ENCODE measurements around the gene THPO.

THPO gene

DNA sequence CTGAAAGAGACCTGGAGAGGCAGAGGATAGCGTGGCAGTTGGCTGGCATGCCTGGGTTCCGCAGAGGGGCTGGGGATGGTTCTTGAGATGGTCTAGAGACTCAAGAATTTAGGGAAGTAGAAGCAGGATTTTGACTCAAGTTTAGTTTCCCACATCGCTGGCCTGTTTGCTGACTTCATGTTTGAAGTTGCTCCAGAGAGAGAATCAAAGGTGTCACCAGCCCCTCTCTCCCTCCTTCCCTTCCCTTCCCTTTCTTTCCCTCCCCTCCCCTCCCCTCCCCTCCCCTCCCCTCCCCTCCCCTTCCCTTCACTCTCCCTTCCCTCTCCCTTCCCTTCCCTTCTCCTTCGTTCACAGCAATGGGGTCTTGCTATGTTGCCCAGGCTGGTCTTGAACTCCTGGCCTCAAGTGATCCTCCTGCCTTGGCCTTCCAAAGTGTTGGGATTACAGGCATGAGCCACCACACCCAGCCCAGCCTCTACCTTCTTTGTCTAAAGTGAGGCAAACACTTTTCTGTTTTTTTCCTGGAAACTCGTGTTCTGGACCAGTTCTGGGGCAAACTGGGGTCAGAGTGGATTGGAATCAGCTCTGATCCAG is 12.0 kb upstream of the THPO start:
- H3K4me3 ChIP-seq (ENCODE audit: low read length): no peak overlapping the region
- TF ChIP-seq ZNF274 (IDR thresholded peaks at IDR 0.05; ENCODE audit: low read depth, low read length): no peak

DNA sequence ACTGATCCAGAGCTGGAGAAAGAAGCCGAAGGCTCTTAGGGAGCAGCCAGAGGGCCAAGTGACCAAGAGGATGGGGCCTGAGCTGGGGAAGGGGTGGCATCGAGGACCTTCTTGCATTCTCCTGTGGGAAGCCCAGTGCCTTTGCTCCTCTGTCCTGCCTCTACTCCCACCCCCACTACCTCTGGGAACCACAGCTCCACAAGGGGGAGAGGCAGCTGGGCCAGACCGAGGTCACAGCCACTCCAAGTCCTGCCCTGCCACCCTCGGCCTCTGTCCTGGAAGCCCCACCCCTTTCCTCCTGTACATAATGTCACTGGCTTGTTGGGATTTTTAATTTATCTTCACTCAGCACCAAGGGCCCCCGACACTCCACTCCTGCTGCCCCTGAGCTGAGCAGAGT is 11.4 kb upstream of the THPO start:
- no peak overlapping the region for H3K4me3 ChIP-seq (ENCODE audit: low read length)
- TF ChIP-seq ZNF274 (IDR thresholded peaks at IDR 0.05; ENCODE audit: low read depth, low read length): no peak

DNA sequence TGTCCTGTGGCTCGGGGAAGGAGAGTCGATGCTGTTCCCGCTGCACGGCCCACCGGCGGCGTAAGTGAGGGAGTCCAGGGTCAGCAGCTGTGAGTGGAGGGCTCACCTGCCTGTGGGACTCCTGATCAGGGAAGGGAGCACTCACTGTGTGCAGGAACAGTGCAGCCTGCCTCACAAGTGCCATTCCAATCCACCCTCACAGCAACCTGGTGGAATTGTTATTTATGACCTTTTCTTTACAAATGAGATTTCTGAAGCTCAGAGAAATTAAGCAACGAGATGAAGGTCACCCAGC is 10.9 kb upstream of the THPO start:
- TF ChIP-seq ZNF274 (IDR thresholded peaks at IDR 0.05; ENCODE audit: low read depth, low read length): no peak

DNA sequence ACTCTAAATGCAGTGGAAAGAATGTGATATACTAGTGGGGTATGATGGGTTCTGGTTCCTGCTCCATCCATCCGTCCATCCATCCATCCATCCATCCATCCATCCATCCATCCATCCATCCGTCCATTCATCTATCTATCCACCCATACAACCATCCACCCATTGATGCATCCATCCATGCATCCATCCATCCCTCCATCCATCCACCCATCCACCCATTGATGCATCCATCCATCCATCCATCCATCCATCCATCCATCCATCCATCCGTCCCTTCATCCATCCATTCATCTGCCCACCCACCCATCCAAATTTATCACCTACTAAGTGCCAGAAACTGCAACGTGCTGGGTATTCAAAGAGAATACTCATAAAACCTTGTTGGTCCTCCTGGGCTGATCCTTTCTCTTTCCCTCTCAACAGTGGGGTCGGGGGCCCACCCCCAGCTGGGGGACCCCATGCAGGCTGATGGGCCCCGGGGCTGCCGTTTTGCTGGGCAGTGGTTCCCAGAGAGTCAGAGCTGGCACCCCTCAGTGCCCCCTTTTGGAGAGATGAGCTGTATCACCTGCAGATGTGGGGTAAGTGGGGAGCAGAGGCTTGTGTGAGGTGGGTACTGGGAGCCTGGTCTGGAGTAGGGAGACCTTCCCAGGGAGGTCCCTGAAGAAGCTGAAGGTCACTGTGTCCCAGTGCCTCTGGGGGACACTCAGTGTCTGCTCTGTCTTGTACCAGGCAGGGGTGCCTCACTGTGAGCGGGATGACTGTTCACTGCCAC is 10.3 kb upstream of the THPO start:
- no peak for TF ChIP-seq ZNF274 (IDR thresholded peaks at IDR 0.05; ENCODE audit: low read depth, low read length)
- no peak overlapping the region for H3K4me3 ChIP-seq (ENCODE audit: low read length)

More for the DNA sequence above, 10.9 kb upstream of the THPO start:
- H3K4me3 ChIP-seq (ENCODE audit: low read length): no peak overlapping the region

DNA sequence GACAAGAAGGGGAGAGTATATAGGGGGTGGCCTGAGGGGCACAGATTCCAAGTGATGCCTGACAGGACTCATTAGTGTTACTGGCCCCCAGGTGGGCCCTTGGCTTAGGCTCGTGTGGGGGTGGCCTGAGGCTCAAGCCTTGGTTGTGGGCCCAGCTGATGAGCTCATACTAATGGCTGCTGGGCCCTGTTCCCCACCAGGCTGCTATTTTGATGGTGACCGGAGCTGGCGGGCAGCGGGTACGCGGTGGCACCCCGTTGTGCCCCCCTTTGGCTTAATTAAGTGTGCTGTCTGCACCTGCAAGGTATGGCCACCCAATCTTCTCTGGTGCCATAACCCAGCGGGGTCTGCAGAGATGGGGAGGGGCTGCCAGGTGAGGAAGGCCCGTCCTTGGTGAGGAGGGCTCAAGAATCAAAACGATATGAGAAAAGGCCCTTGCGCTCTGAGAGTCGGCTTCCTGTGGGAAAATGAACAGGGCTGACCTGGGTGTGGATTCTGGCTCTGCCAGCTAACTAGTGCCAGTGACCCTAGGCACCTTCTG is 9.2 kb upstream of the THPO start:
- TF ChIP-seq ZNF274 (IDR thresholded peaks at IDR 0.05; ENCODE audit: low read depth, low read length): no peak
- H3K4me3 ChIP-seq (ENCODE audit: low read length): no peak overlapping the region

DNA sequence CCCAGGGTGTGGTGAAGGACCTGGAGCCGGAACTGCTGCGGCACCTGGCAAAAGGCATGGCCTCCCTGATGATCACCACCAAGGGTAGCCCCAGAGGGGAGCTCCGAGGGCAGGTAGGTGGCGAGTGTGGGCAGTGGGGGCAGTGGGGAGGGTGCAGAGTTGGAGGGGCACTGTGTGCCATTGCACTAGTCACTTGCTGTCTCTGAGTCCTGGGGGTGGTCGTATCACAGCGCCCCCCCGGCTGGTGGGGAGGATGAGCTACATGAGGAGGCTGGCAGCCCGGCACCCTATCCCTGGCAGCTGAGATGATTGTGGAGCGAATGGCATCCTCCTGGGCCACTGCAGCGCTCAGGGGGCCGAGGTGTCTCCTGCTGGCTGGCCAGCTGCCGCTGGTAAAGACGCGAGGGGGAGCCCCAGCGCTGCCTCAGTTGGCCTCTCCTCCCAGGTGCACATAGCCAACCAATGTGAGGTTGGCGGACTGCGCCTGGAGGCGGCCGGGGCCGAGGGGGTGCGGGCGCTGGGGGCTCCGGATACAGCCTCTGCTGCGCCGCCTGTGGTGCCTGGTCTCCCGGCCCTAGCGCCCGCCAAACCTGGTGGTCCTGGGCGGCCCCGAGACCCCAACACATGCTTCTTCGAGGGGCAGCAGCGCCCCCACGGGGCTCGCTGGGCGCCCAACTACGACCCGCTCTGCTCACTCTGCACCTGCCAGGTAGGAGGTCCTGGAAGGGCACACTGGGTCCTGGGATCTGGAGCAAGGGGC is 8.2 kb upstream of the THPO start:
- no peak for TF ChIP-seq ZNF274 (IDR thresholded peaks at IDR 0.05; ENCODE audit: low read depth, low read length)
- no peak overlapping the region for H3K4me3 ChIP-seq (ENCODE audit: low read length)

DNA sequence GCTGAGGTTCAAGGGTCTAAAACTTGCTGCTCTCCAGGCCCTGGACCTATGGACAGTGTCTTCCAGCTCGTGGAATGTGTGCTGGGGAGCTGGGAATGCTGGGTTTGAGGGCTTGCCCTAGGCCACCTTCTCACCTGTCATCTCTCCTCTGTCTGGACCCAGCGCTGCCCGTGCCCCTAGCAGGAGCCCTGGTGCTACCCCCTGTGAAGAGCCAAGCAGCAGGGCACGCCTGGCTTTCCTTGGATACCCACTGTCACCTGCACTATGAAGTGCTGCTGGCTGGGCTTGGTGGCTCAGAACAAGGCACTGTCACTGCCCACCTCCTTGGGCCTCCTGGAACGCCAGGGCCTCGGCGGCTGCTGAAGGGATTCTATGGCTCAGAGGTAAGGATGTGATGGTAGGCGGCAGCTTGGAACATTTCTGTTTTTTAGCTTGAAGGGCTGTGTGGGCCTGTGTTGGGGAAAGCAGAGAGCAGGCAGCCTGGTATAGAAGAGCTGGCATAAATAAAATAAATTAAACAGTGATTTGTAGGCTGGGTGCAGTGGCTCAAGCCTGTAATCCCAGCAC is 6.9 kb upstream of the THPO start:
- TF ChIP-seq ZNF274 (IDR thresholded peaks at IDR 0.05; ENCODE audit: low read depth, low read length): no peak
- no peak overlapping the region for H3K4me3 ChIP-seq (ENCODE audit: low read length)

DNA sequence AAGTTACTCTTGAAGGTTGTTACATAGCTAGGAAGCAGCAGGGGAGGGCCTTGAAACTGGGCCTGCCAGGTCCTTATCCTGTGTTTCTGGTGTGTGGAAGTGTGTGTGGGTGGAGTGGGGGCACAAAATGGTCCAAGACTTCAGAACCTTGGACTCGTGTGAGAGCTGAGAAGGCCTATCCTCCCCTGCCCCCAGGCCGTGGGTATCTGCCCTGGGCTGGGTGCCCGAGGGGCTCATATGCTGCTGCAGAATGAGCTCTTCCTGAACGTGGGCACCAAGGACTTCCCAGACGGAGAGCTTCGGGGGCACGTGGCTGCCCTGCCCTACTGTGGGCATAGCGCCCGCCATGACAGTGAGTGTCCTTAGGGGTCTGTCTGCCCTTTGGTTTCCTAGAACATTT is 6.3 kb upstream of the THPO start:
- no peak for TF ChIP-seq ZNF274 (IDR thresholded peaks at IDR 0.05; ENCODE audit: low read depth, low read length)
- H3K4me3 ChIP-seq (ENCODE audit: low read length): no peak overlapping the region

DNA sequence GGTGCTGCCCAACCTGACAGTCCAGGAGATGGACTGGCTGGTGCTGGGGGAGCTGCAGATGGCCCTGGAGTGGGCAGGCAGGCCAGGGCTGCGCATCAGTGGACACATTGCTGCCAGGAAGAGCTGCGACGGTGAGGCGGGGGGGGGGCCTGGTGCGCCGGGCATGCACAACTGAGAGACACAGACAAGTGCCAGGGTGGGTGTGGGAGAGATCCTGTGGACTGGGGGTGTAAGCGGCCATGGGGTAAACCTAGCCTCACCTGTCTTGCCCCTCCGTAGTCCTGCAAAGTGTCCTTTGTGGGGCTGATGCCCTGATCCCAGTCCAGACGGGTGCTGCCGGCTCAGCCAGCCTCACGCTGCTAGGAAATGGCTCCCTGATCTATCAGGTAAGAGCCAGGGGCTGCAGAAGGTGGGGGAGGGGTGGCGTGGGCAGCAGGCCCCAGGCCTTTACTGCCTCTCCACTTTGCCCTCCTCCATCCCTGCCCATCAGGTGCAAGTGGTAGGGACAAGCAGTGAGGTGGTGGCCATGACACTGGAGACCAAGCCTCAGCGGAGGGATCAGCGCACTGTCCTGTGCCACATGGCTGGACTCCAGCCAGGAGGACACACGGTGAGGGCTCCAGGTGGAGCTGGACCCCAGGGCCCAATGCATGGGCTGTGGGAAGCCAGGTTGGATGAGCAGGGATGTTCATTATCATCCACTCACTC is 5.2 kb upstream of the THPO start:
- no peak for TF ChIP-seq ZNF274 (IDR thresholded peaks at IDR 0.05; ENCODE audit: low read depth, low read length)
- no peak overlapping the region for H3K4me3 ChIP-seq (ENCODE audit: low read length)

DNA sequence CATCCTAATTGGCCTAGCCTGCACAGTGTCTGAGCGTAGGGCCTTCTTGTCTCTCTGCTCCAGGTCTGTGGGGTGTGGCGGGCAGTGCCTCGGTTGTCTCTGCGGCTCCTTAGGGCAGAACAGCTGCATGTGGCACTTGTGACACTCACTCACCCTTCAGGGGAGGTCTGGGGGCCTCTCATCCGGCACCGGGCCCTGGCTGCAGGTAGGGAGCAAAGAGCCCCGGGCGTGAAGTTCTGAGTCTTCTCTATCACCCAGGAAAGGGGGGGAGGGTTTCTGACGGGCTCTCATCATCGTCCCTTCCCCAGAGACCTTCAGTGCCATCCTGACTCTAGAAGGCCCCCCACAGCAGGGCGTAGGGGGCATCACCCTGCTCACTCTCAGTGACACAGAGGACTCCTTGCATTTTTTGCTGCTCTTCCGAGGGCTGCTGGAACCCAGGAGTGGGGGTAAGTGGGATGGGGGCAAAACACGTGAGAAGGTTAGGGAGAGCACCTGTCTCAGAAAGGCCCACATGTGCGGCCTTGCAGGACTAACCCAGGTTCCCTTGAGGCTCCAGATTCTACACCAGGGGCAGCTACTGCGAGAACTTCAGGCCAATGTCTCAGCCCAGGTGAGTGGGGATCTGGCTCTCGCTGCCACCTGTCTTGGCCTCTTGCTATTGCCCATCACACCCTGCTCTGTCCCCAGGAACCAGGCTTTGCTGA is 4.5 kb upstream of the THPO start:
- no peak overlapping the region for H3K4me3 ChIP-seq (ENCODE audit: low read length)
- no peak for TF ChIP-seq ZNF274 (IDR thresholded peaks at IDR 0.05; ENCODE audit: low read depth, low read length)

DNA sequence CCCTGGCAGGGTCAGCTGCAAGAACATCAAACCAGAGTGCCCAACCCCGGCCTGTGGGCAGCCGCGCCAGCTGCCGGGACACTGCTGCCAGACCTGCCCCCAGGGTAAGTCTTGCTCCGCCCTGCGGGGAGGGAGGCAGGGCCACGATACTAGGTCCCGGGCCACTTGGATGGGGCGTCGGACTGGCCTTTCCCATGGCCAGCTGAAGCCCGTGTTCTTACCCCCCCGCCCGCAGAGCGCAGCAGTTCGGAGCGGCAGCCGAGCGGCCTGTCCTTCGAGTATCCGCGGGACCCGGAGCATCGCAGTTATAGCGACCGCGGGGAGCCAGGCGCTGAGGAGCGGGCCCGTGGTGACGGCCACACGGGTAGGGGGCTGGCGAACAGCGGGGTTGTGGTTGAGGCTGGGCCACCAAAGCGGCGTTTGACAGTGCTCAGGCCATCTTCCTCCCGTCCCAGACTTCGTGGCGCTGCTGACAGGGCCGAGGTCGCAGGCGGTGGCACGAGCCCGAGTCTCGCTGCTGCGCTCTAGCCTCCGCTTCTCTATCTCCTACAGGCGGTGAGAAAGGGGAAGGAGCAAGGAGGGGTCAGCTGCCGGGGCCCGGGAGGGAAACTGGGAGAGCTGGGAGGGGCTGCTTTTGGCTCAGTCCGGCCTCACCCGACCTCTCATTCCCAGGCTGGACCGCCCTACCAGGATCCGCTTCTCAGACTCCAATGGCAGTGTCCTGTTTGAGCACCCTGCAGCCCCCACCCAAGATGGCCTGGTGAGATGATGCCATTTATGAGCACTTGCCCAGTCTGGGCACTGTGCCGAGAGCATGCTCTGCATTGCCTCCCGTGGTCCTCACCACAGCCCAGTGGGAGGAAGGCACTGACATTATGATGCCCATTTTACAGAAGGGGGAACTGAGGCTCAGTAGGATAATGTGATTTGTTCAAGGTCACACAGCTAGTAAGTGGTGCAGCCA is 3.5 kb upstream of the THPO start:
- TF ChIP-seq ZNF274 (IDR thresholded peaks at IDR 0.05; ENCODE audit: low read depth, low read length): no peak
- H3K4me3 ChIP-seq (ENCODE audit: low read length): no peak overlapping the region

DNA sequence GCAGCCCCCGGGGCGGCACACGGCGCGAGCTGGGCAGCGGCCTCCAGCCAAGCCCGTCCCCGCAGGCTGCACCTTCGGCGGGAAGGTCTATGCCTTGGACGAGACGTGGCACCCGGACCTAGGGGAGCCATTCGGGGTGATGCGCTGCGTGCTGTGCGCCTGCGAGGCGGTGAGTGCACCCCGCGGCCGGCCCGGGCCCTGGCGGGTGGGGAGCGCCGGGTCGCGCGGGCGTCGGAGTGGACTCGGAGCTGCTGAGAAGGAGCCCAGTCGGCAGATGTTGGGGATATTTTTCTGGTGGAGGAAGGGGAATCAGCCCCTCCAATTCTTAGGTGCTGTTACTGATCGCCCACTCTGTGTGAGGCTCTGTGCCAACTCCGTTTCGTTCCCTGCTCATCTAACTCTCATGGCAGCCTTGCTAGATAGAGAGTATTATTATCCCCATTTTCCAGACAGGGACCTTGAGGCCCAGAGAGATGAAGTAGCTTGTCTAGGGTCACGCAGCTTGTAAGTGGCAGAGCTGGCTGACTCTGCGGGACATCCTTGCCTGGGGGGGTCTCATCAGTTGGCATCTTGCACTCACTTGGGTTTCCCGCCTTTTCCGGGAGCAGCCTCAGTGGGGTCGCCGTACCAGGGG is 2.7 kb upstream of the THPO start:
- TF ChIP-seq ZNF274 (IDR thresholded peaks at IDR 0.05; ENCODE audit: low read depth, low read length): no peak
- no peak overlapping the region for H3K4me3 ChIP-seq (ENCODE audit: low read length)
